GM19395 (cell line): ENCODE measurements around the gene TAS2R3.
"Not testable (repeated sequence)": the region's sequence is repeated elsewhere in the genome, so short reads cannot be mapped to it uniquely, and the experiment has no call there.

Experiments used
- ATAC-seq: cut with Tn5 transposase; IDR thresholded peaks from one replicate; pipeline ENCODE4 v1.9.1; 2021; ENCODE audit warnings: mild to moderate bottlenecking, moderate library complexity; ENCODE audit not compliant: unreplicated experiment

TAS2R3 gene

GRCh38 chr7:141763797-141764196, at the start of gene TAS2R3:
TSS of gene TAS2R3 (plus strand) at chr7:141764097. CDS start at chr7:141764159, 62 bp downstream.
- ATAC-seq, result no peak

GRCh38 chr7:141714571-141714970, 49.3 kb upstream of the TAS2R3 start:
- ATAC-seq, result no peak

GRCh38 chr7:141715018-141715417, 48.9 kb upstream of the TAS2R3 start:
- ATAC-seq, result no peak

- no peak for ATAC-seq
Measured at GRCh38 chr7:141715794-141716689, 47.9 kb upstream of the TAS2R3 start.

- ATAC-seq, result no peak
Measured at GRCh38 chr7:141717450-141717849, 46.4 kb upstream of the TAS2R3 start.

GRCh38 chr7:141722529-141722928, 41.4 kb upstream of the TAS2R3 start:
- no peak for ATAC-seq

GRCh38 chr7:141729020-141729419, 34.9 kb upstream of the TAS2R3 start:
- no peak for ATAC-seq

GRCh38 chr7:141731476-141732149, 32.3 kb upstream of the TAS2R3 start:
- ATAC-seq, result no peak

- ATAC-seq, result no peak
Measured at GRCh38 chr7:141737118-141737835, 26.6 kb upstream of the TAS2R3 start.

GRCh38 chr7:141737836-141738591, 25.9 kb upstream of the TAS2R3 start, which contains the start of gene SSBP1:
TSS of gene SSBP1 (plus strand) at chr7:141738358. CDS start at chr7:141739167, 809 bp downstream.
- peak; percentile 92 for ATAC-seq

- ATAC-seq, result no peak
Measured at GRCh38 chr7:141738592-141739013, 25.3 kb upstream of the TAS2R3 start.

- no peak for ATAC-seq
Measured at GRCh38 chr7:141739250-141739649, 24.6 kb upstream of the TAS2R3 start.

- ATAC-seq, result no peak
Measured at GRCh38 chr7:141742229-141742628, 21.7 kb upstream of the TAS2R3 start.

- no peak for ATAC-seq
Measured at GRCh38 chr7:141744131-141744530, 19.8 kb upstream of the TAS2R3 start.

GRCh38 chr7:141748396-141748795, 15.5 kb upstream of the TAS2R3 start:
- no peak for ATAC-seq

- ATAC-seq, result not testable (repeated sequence)
Measured at GRCh38 chr7:141751904-141752303, 12.0 kb upstream of the TAS2R3 start.

- no peak for ATAC-seq
Measured at GRCh38 chr7:141752634-141753033, 11.3 kb upstream of the TAS2R3 start.

GRCh38 chr7:141754939-141755338, 9.0 kb upstream of the TAS2R3 start:
- no peak for ATAC-seq

GRCh38 chr7:141770083-141770583, 6.2 kb downstream of the TAS2R3 start:
- ATAC-seq, result not testable (repeated sequence)

- ATAC-seq, result no peak
Measured at GRCh38 chr7:141776374-141776773, 12.5 kb downstream of the TAS2R3 start, which contains the start of gene TAS2R4. TSS of gene TAS2R4 (plus strand) at chr7:141776674. CDS start at chr7:141778489, 1,815 bp downstream.
